Naive thymus-derived CD4-positive, alpha-beta T cell (primary cell): ENCODE data around the gene YLPM1. TPM values are rescaled to one million over a fixed set of nuclear protein-coding genes. Genes with fewer than 3 reads are reported as not detected.

ENCODE experiments used
- ATAC-seq: fragments of 150-1000 bp; cut with Tn5 transposase; 2 replicates; pipeline ENCODE4 v1.10.0; 2021; ENCODE audit warnings: mild to moderate bottlenecking, moderate library complexity
- CTCF ChIA-PET: fragments of 350-600 bp; sonication (Branson Sonifier 250); formaldehyde crosslinking; loops from one replicate; lab custom pipeline; 2021; ENCODE audit warnings: antibody characterized with exemption; lab: Charles Lee
- POLR2A ChIA-PET: fragments of 350-600 bp; sonication (Branson Sonifier 250); formaldehyde crosslinking; loops from one replicate; lab custom pipeline; 2021; ENCODE audit warnings: antibody characterized with exemption, inconsistent platforms; lab: Charles Lee
- DNase-seq, 9 donors: peaks; one replicate each; pipeline versions ENCODE4 v3.0.0 to v3.0.0-alpha.2; 2020 to 2022; ENCODE audit warnings: mixed read lengths in 1 of 9
- H3K27ac ChIP-seq: one replicate; pipeline ENCODE4 v1.7.0; 2013; ENCODE audit warnings: mild to moderate bottlenecking, low read depth, low read length, moderate library complexity
- H3K27me3 ChIP-seq, 2 donors: one replicate each; pipeline ENCODE4 v1.7.0; 2013; ENCODE audit warnings: low read length in 2 of 2, mild to moderate bottlenecking in 2 of 2, moderate library complexity in 2 of 2; ENCODE audit not compliant: control insufficient read depth in 2 of 2, insufficient read depth in 2 of 2
- H3K36me3 ChIP-seq, 3 experiments: 1 replicate in 2 of 3; 2 replicates in 1 of 3; pipeline ENCODE4 v1.7.0; 2013; ENCODE audit warnings: low read length in 3 of 3, mild to moderate bottlenecking in 3 of 3, moderate library complexity in 1 of 3; ENCODE audit not compliant: insufficient read depth in 3 of 3, control insufficient read depth in 2 of 3
- H3K4me1 ChIP-seq, 2 donors: one replicate each; pipeline ENCODE4 v1.7.0; 2013; ENCODE audit warnings: low read length in 2 of 2, mild to moderate bottlenecking in 2 of 2, moderate library complexity in 1 of 2; ENCODE audit not compliant: control insufficient read depth in 2 of 2, insufficient read depth in 2 of 2
- H3K4me3 ChIP-seq: 2 replicates; pipeline ENCODE4 v1.7.0; 2013; ENCODE audit warnings: mild to moderate bottlenecking, low read length
- H3K9me3 ChIP-seq, 3 experiments: 1 replicate in 2 of 3; 2 replicates in 1 of 3; pipeline ENCODE4 v1.7.0; 2013; ENCODE audit warnings: low read length in 3 of 3; ENCODE audit not compliant: control insufficient read depth in 2 of 3
- H3K27ac Mint-ChIP-seq, 9 donors: one replicate each; pipeline ENCODE4 v1.8.0; 2020 to 2022; ENCODE audit warnings: mixed read lengths in 9 of 9, mild to moderate bottlenecking in 8 of 9, moderate library complexity in 5 of 9, inconsistent platforms in 2 of 9
- H3K27me3 Mint-ChIP-seq, 5 donors: one replicate each; pipeline ENCODE4 v1.8.0; 2021 to 2022; ENCODE audit warnings: mixed read lengths in 5 of 5, mild to moderate bottlenecking in 1 of 5
- H3K36me3 Mint-ChIP-seq, 5 donors: one replicate each; pipeline ENCODE4 v1.8.0; 2020 to 2022; ENCODE audit warnings: mixed read lengths in 5 of 5, mild to moderate bottlenecking in 3 of 5, inconsistent platforms in 1 of 5
- H3K4me1 Mint-ChIP-seq, 7 donors: one replicate each; pipeline ENCODE4 v1.8.0; 2020 to 2022; ENCODE audit warnings: mixed read lengths in 7 of 7, mild to moderate bottlenecking in 3 of 7, inconsistent platforms in 1 of 7
- H3K4me3 Mint-ChIP-seq, 10 donors: one replicate each; pipeline ENCODE4 v1.8.0; 2020 to 2022; ENCODE audit warnings: mild to moderate bottlenecking in 10 of 10, mixed read lengths in 10 of 10, moderate library complexity in 6 of 10, inconsistent platforms in 2 of 10
- H3K9me3 Mint-ChIP-seq, 11 donors: one replicate each; pipeline ENCODE4 v1.8.0; 2020 to 2022; ENCODE audit warnings: mixed read lengths in 11 of 11, mild to moderate bottlenecking in 4 of 11, inconsistent platforms in 1 of 11, moderate library complexity in 1 of 11
- intact Hi-C, 2 donors: fragments of 100-400 bp; cut with micrococcal nuclease; formaldehyde crosslinking; loops; one replicate each; pipeline ENCODE4 v1.15.1; 2023
- polyA plus RNA-seq, 2 donors: library from polyadenylated mRNA; unstranded; fragments of 300-500 nt; fragmentation: Illumina TruSeq; gene quantifications; one replicate each; pipeline ENCODE4 v1.2.3, GENCODE V29; 2021
- total RNA-seq, 6 experiments: library from RNA in 5 of 6; stranded (reverse) in 5 of 6; gene quantifications; 1 replicate in 5 of 6; 2 replicates in 1 of 6; pipeline ENCODE4 v1.2.3 and lab custom pipeline; 2021 to 2026

YLPM1 gene
- total and polyA plus RNA-seq, 7 experiments from 2014 or later, result 13.5 to 119 (median 94.8) TPM

DNA sequence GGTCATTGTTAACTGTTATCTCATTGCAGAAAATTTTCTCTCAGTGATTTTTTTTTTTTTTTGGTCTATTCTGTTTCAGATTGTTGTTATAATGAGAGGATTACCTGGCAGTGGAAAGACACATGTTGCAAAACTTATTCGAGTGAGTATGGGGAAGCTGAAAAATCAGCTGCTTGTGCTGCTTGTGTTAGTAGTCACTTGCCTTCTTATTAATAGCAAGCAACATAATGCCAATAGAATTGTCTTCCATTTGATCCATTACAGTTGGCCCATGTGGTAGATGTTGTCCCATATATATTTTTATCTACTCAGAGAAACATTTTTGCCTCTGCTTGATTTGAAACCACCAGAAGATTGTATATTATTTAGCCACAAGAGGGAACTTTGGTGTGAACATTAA lies 53.0 kb downstream of the YLPM1 start:
- no peak overlapping the region for H3K4me3 Mint-ChIP-seq
- no peak for ATAC-seq
- Histone ChIP-seq H3K4me3 (no peak overlapping the region), H3K27me3 (no peaks in the 10 kb centered on the region), H3K4me1 (no peaks in the 10 kb centered on the region), H3K9me3 (no peaks in the 10 kb centered on the region), H3K27ac (no peak overlapping the region), H3K36me3 (peaks cover 20 to 76% (median 28%) of the 10 kb centered on the region in 3 experiments)
- ChIA-PET CTCF (interaction anchor here (0.6 to 0.7 kb wide), 3 partner anchors 17 to 93 kb away, joined by 3 to 8 read pairs (median 3); no protein-coding TSS in a partner anchor), POLR2A (interaction anchor here (0.8 kb wide), 1 partner anchor 1128 kb away, joined by 5 read pairs; no protein-coding TSS in a partner anchor)
- H3K4me1 Mint-ChIP-seq, result peaks cover 8 to 20% (median 8%) of the 10 kb centered on the region in 7 donors
- peaks cover 12 to 72% (median 56%) of the 10 kb centered on the region in 5 donors for H3K36me3 Mint-ChIP-seq
- peak overlapping the region in 3 of 9 donors; percentile 42 to 81 (median 64) for H3K27ac Mint-ChIP-seq
- H3K27me3 Mint-ChIP-seq, result no peaks in the 10 kb centered on the region
- no peak for DNase-seq
- no peaks in the 10 kb centered on the region for H3K9me3 Mint-ChIP-seq
- intact Hi-C loops, result no loop called here

DNA sequence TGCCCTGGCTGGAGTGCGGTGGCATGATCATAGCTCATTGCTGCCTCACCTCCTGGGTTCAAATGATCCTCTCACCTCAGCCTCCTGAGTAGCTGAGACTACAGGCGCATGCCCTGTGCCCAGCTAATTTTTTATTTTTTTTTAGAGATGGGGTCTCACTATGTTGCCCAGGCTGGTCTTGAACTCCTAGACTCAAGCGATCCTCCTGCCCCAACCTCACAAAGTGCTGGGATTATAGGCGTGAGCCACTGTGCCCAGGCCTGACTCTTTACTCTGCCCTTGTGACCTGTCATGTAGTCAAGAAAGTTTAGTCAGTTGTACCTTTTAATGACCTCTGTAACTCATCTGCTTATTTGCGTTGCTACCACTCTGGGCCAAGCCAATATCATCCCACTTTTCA lies 57.2 kb downstream of the YLPM1 start:
- Histone ChIP-seq H3K4me1 (no peaks in the 10 kb centered on the region), H3K36me3 (peaks cover 0 to 54% (median 22%) of the 10 kb centered on the region in 3 experiments), H3K9me3 (no peaks in the 10 kb centered on the region), H3K27ac (no peak overlapping the region), H3K27me3 (no peaks in the 10 kb centered on the region), H3K4me3 (no peak overlapping the region)
- ChIA-PET POLR2A (no interaction called here), CTCF (no interaction called here)
- no peaks in the 10 kb centered on the region for H3K27me3 Mint-ChIP-seq
- ATAC-seq (no peak), DNase-seq (no peak)
- peaks cover 0 to 13% (median 6%) of the 10 kb centered on the region in 7 donors for H3K4me1 Mint-ChIP-seq
- H3K36me3 Mint-ChIP-seq, result peaks cover 5 to 53% (median 36%) of the 10 kb centered on the region in 5 donors
- peak overlapping the region in 1 of 9 donors; percentile 26 for H3K27ac Mint-ChIP-seq
- intact Hi-C loops, result no loop called here
- no peak overlapping the region for H3K4me3 Mint-ChIP-seq
- no peaks in the 10 kb centered on the region for H3K9me3 Mint-ChIP-seq

DNA sequence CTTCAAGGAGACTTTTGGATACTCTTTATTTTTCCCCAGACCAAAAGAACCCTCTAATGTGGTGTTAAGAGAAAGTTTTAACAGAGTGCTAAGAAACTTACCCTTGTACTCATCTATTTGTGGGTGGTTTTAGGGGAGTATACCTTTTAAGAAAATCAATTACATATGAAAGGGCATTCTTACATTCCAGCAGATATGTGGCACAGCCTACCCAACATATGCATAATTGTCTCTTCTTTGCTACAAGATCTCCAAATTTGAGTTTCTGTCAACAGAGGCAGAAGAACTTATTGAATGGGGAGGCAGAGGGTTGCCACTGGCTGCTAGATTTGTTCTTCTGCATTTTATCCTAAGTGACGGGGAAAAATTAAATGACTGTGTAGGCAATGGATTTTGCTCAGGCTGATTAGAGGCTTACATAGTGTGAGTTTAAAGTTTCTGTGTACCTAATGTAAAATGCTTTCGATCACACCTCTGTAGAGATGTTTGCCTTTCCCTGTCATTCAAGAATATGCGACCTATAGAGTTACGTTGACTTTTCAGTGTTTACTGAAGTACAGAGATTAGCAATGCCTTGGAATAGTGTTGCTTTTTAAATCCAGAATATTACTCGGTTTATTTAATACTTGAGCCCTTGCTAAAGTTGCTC lies 58.3 kb downstream of the YLPM1 start:
- no peaks in the 10 kb centered on the region for H3K27me3 Mint-ChIP-seq
- H3K27me3 ChIP-seq, result no peaks in the 10 kb centered on the region
- peaks cover 5 to 43% (median 25%) of the 10 kb centered on the region in 5 donors for H3K36me3 Mint-ChIP-seq
- peaks cover 0 to 11% (median 3%) of the 10 kb centered on the region in 7 donors for H3K4me1 Mint-ChIP-seq
- H3K4me1 ChIP-seq, result no peaks in the 10 kb centered on the region
- H3K36me3 ChIP-seq, result peaks cover 0 to 46% (median 17%) of the 10 kb centered on the region in 3 experiments
- H3K4me3 ChIP-seq, result no peak overlapping the region
- ChIA-PET POLR2A (no interaction called here), CTCF (no interaction called here)
- H3K9me3 Mint-ChIP-seq, result no peaks in the 10 kb centered on the region
- peak overlapping the region in 1 of 9 donors; percentile 11 for H3K27ac Mint-ChIP-seq
- H3K4me3 Mint-ChIP-seq, result no peak overlapping the region
- DNase-seq (no peak), ATAC-seq (no peak)
- intact Hi-C loops, result no loop called here
- no peak overlapping the region for H3K27ac ChIP-seq
- H3K9me3 ChIP-seq, result no peaks in the 10 kb centered on the region

DNA sequence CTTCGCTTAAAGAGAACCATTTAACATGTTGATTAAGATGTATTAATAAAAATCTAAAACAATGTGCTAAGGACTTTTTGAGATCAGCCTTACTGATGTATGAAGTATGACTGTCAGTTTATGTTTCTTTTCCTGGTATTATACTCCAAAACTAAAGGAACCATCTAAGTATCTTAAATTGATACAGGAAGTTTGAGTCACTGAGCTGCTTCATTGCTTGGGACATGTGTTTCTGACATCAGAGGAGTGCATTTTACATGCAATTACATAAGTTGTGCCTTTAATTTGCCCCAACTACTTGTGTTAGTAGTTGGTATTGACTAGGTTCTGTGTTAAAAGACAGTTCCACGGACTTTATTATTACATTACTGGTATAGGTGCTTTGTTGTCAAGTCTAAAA lies 61.9 kb downstream of the YLPM1 start:
- H3K27ac Mint-ChIP-seq, result peak overlapping the region in 1 of 9 donors; percentile 18
- intact Hi-C loops, result no loop called here
- no peaks in the 10 kb centered on the region for H3K27me3 ChIP-seq
- H3K9me3 ChIP-seq, result no peaks in the 10 kb centered on the region
- H3K36me3 Mint-ChIP-seq, result peaks cover 17 to 42% (median 31%) of the 10 kb centered on the region in 5 donors
- H3K27ac ChIP-seq, result no peak overlapping the region
- H3K4me3 Mint-ChIP-seq, result no peak overlapping the region
- H3K9me3 Mint-ChIP-seq, result no peaks in the 10 kb centered on the region
- H3K36me3 ChIP-seq, result peaks cover 0 to 36% (median 11%) of the 10 kb centered on the region in 3 experiments
- H3K4me1 ChIP-seq, result no peaks in the 10 kb centered on the region
- DNase-seq (no peak), ATAC-seq (no peak)
- H3K4me3 ChIP-seq, result no peak overlapping the region
- H3K4me1 Mint-ChIP-seq, result peaks cover 0 to 11% (median 5%) of the 10 kb centered on the region in 7 donors
- ChIA-PET POLR2A (interaction anchor here (0.7 kb wide), 1 partner anchor 20 kb away, joined by 4 read pairs; no protein-coding TSS in a partner anchor), CTCF (no interaction called here)
- H3K27me3 Mint-ChIP-seq, result no peaks in the 10 kb centered on the region

DNA sequence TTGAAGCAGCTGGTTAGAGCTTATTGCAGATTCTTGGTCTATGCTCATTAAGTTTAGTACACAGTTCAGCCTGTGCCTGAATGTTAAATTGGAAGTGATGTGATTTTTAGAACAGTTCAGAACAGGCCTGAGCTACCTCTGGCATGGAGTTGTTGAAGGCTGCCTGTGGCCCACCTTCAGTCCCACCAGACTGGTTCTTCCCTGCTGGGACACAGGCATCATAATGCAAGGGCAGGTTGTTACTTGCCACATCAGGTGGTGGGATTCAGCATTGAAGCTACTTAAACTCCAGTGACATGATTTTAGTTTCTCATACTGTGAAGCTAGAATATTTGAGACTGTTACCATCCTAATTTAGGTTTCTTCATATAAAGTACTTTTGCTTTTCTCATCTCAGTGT lies 63.5 kb downstream of the YLPM1 start:
- ChIA-PET CTCF (interaction anchor here (0.8 kb wide), 1 partner anchor 33 kb away, joined by 3 read pairs; no protein-coding TSS in a partner anchor), POLR2A (interaction anchor here (0.7 kb wide), 1 partner anchor 9 kb away, joined by 3 read pairs; no protein-coding TSS in a partner anchor)
- H3K27me3 ChIP-seq, result no peaks in the 10 kb centered on the region
- ATAC-seq, result no peak
- intact Hi-C loops, result no loop called here
- Mint-ChIP-seq H3K9me3 (no peaks in the 10 kb centered on the region), H3K36me3 (peaks cover 22 to 38% (median 31%) of the 10 kb centered on the region in 5 donors), H3K27ac (peak overlapping the region in 3 of 9 donors; percentile 21 to 73 (median 42)), H3K4me1 (peaks cover 0 to 11% (median 5%) of the 10 kb centered on the region in 7 donors), H3K27me3 (no peaks in the 10 kb centered on the region), H3K4me3 (no peak overlapping the region)
- H3K9me3 ChIP-seq, result no peaks in the 10 kb centered on the region
- no peak overlapping the region for H3K4me3 ChIP-seq
- peaks cover 0 to 35% (median under 1%) of the 10 kb centered on the region in 3 experiments for H3K36me3 ChIP-seq
- H3K27ac ChIP-seq, result no peak overlapping the region
- H3K4me1 ChIP-seq, result no peaks in the 10 kb centered on the region
- DNase-seq, result no peak

GRCh38 chr14:74829251-74829650 lies 66.1 kb downstream of the YLPM1 start:
- CTCF ChIA-PET, result interaction anchor here (0.6 kb wide), 2 partner anchors 49 to 408 kb away, joined by 3 to 4 read pairs; no protein-coding TSS in a partner anchor

More at GRCh38 chr14:74829251-74829650, 66.1 kb downstream of the YLPM1 start:
- no peak overlapping the region for H3K4me3 ChIP-seq
- H3K4me1 Mint-ChIP-seq, result peaks cover under 1 to 8% (median 5%) of the 10 kb centered on the region in 7 donors
- intact Hi-C loops, result no loop called here
- peaks cover 0 to 33% (median 0%) of the 10 kb centered on the region in 3 experiments for H3K36me3 ChIP-seq
- H3K36me3 Mint-ChIP-seq, result peaks cover 22 to 36% (median 30%) of the 10 kb centered on the region in 5 donors
- H3K9me3 Mint-ChIP-seq, result no peaks in the 10 kb centered on the region
- POLR2A ChIA-PET, result interaction anchor here (0.6 kb wide), 1 partner anchor 26 kb away, joined by 3 read pairs; no protein-coding TSS in a partner anchor
- no peak overlapping the region for H3K27ac ChIP-seq
- no peaks in the 10 kb centered on the region for H3K9me3 ChIP-seq
- ATAC-seq, result no peak
- no peaks in the 10 kb centered on the region for H3K27me3 ChIP-seq
- DNase-seq, result no peak
- H3K27me3 Mint-ChIP-seq, result no peaks in the 10 kb centered on the region
- H3K4me1 ChIP-seq, result no peaks in the 10 kb centered on the region
- no peak overlapping the region for H3K4me3 Mint-ChIP-seq
- H3K27ac Mint-ChIP-seq, result peak overlapping the region in 3 of 9 donors; percentile 29 to 54 (median 48)
